GM12875 (cell line): Measurements from ENCODE around the gene TBC1D26.
"Not testable (repeated sequence)": the region's sequence is repeated elsewhere in the genome, so short reads cannot be mapped to it uniquely, and the experiment has no call there.

Experiments used
- H3K4me3 ChIP-seq: one replicate; pipeline ENCODE4 v1.5.1; 2011; ENCODE audit warnings: low read depth, low read length, control low read depth
- TF ChIP-seq, protein P1 (sequence below): IDR thresholded peaks from 2 replicates; pipeline ENCODE4 v1.5.1; 2011; ENCODE audit warnings: low read depth, mild to moderate bottlenecking, control low read depth, inconsistent platforms, low read length, moderate library complexity, borderline replicate concordance; ENCODE audit not compliant: insufficient read depth

TBC1D26 gene

DNA sequence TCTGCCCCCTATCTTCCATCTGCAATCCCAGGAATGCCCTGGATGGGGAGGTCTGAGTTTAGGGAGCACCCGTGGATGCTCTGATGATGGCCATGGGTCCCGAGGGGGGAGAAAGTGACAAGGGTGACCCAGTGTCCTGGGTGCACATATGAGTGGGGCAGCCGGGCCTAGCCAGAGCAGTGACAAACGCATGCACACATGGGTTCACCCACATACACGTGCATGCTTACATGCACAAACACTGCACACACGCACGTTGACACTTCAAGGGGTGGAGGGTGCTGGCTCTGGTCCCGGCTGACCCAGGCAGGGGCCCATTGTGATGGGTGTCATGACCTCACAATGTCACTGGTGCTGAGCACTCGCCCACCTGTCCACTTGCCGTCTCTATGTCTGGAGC lies at the start of gene TBC1D26:
Gene TBC1D26, plus strand, starts transcription at position 384 of the 400 bp plus-strand sequence. CDS start 3,066 bp downstream, outside the sequence.
- not testable (repeated sequence) for H3K4me3 ChIP-seq

DNA sequence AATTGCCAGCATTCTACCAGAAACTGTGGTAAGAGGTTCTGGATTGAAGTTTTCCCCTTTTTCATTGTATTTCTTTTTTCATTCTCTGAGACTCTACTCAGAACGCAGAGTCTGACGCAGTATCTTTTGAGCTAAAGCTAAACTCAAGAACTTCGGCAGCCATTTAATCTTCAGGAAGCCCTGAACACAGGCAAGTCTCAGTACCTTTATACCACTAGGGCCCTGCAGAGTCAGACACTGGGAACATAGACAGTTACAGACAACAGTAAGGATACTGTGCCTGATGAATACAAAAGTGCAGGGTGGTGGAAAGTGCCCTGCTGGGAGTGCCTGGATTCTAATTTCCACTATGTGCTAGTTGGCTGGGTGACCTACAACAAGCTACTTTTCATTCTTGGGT lies 48.9 kb upstream of the TBC1D26 start:
- H3K4me3 ChIP-seq: peak overlapping the region; percentile 66

DNA sequence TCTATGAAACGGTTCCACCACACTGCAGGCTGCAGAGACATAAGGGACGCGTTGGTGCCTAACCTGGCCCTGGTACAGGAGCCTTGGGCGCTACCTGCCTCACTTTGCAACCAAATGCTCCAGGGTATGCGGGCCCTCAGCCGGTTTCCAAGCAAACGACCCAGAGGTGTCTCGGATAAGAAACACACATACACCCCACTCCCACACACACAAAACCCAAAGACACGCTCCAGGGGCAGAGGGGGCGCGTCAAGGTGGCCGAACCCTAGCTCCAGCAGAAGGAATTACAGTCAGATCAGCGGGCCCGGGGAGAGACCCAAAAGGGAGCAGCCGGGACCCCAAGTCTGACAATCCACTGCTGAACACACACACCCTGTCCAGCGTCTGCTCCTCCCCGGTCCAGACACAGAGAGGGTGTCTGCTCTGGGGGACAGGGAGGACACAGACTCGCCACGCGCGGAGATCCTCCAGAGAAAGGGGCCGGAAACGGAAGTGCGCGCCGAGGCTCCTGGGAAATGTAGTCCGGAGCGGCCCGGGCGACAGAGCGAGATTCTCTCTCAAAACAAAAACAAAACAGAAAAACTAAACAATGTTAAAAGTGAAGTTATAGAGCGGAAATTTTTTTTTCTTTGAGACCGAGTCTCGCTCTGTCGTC lies 48.1 kb upstream of the TBC1D26 start, which contains the start of gene TRIM16:
Gene TRIM16, minus strand, starts transcription at position 488 of the 655 bp plus-strand sequence. CDS start 32,702 bp downstream, outside the sequence.
- H3K4me3 ChIP-seq: peak within 1 kb of the TSS; percentile 66
- TF ChIP-seq, protein P1, sequence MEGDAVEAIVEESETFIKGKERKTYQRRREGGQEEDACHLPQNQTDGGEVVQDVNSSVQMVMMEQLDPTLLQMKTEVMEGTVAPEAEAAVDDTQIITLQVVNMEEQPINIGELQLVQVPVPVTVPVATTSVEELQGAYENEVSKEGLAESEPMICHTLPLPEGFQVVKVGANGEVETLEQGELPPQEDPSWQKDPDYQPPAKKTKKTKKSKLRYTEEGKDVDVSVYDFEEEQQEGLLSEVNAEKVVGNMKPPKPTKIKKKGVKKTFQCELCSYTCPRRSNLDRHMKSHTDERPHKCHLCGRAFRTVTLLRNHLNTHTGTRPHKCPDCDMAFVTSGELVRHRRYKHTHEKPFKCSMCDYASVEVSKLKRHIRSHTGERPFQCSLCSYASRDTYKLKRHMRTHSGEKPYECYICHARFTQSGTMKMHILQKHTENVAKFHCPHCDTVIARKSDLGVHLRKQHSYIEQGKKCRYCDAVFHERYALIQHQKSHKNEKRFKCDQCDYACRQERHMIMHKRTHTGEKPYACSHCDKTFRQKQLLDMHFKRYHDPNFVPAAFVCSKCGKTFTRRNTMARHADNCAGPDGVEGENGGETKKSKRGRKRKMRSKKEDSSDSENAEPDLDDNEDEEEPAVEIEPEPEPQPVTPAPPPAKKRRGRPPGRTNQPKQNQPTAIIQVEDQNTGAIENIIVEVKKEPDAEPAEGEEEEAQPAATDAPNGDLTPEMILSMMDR: peak; percentile 6; the same call in 1 of the 2 replicates

DNA sequence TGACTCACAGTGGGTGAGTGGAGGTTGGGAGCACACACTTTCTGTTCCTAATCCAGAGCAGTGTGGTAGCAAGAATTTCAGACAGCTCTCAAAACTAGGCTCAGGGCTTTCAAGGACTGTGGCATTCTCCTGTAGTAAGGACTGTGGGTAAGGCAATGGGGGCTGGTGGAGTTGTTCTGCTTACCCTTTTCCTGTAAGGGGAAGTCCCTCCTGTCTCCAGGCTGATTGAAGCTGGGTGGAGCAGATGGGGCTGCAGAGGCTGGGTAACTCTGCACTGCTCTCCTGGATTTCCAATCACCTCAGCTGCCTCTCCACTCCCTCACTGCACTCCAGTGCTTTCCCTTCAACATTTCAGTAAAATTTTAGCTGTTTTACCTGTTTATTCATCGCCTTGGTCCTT lies 44.6 kb upstream of the TBC1D26 start:
- not testable (repeated sequence) for H3K4me3 ChIP-seq

DNA sequence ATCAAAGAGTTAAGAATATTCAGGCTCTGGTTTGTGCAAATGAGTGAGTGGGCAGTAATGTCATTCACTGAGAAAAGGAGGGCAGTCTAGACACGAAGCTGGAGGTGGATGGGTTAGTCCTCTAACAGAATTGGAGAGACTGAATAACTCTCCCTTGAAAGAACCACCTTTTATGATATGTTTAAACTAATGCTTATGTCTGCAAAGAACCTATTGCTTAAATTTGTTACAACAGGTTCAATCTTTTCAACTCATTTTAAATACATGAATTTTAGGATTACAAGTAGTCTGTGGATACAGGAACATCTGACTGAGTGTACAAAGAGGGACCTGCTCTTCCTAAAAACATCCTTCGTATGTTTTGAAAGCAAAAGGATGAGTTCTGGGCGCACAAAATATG lies 33.1 kb upstream of the TBC1D26 start:
- H3K4me3 ChIP-seq: peak overlapping the region; percentile 60

DNA sequence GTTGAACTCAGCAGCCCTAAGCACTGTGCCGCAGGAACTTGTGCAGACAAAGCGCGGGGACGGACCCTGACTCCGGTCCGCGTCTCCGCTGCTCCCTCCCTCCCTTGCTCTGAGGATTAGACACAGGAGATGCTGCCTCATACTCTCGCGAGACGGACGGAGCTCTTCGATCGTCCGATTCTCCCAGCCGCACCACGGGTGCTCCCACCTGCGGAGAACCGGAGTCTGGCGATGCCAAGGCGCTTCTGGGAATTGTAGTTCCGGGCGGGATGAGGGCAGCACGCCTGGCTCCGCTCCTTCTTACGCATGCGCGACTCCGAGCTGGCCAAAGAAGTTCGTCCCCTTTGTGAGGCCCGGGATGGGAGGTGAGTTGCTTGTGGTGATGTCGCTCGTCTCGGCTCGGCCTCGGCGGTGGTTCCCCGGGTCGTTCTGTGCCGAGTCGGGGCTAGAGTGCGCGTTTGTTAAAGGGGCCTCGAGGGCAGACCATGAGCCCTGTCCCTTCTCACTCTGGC lies 32.6 kb upstream of the TBC1D26 start, which contains the start of gene ZNF286A:
Gene ZNF286A, plus strand, starts transcription at position 340 of the 512 bp plus-strand sequence. CDS start 578 bp downstream, outside the sequence.
- peak within 1 kb of the TSS; percentile 60 for H3K4me3 ChIP-seq

DNA sequence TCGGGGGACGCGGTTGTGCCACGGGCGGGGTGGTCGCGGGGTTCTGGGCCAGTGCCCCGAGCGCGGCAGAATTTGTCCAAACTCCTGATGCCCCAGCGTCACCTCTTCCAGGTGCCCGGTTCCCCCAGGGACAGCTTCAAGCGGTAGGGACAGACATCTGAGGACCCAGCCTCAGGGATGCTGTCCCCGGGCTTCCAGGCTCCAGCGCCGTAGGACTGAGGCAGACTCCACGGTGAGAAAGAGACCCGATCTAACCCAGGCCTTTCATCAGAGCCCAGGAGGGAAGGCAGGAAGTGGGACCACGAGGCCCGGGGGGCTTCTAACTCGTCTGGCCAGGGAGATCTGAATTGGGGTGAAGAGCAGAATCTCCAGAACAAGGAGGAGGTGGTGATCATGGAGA lies 32.1 kb upstream of the TBC1D26 start:
- peak overlapping the region; percentile 60 for H3K4me3 ChIP-seq

DNA sequence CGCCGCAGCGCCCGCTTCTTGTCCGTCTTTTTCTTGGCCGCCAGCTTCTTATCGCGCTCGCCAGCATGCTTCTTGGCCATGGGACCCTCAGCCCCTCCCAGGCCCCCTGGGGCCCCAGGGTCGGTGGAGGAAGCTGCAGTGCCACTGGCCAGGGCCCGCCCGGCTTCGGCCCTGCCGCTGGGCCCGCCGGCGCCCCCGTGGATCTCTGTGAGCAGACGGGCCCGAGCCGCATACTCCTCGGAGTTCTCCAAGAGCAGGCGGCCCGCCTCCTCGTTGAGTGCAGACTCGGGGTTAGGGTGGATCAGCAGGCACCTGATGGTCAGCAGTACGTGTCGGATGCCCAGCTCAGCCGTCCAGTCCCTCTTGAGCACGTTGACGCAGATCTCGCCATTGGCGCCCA lies 27.8 kb upstream of the TBC1D26 start:
- not testable (repeated sequence) for H3K4me3 ChIP-seq

DNA sequence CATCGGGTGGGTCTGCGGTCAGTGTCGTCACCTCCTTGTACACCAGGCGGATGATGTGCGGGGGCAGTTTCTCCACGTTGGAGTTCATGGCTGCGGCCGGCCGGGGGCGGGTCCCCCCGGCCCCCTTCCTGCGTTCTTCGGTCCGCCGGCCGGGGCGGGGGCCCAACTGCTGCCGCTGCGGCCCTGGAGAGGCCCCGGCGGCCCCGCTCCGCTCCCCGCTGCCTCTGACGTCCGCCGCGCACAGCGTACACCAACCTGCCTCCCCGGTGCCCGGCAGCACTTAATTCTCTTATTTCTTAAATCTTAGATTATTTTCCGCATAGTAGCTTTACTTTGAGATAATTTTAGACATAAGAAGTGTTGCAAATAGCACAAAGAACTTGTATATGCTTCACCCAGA lies 27.3 kb upstream of the TBC1D26 start:
- H3K4me3 ChIP-seq: not testable (repeated sequence)

DNA sequence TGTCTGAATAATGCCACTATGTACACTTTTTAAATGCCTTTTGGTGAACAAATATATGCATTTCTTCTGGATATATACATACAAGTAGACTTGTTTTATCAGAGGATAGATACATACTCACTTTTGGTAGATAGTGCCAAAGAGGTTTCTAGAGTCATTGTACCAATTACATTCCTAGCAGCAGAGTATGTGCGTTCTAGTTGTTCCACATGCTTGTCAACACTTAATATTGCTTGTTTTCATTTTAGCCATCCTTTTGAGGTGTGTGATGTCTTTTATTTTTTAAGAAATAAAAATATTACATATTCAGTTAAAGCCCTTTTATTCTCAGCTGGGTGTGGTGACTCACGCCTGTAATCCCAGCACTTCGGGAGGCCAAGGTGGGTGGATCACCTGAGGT lies 23.2 kb upstream of the TBC1D26 start:
- H3K4me3 ChIP-seq: not testable (repeated sequence)

DNA sequence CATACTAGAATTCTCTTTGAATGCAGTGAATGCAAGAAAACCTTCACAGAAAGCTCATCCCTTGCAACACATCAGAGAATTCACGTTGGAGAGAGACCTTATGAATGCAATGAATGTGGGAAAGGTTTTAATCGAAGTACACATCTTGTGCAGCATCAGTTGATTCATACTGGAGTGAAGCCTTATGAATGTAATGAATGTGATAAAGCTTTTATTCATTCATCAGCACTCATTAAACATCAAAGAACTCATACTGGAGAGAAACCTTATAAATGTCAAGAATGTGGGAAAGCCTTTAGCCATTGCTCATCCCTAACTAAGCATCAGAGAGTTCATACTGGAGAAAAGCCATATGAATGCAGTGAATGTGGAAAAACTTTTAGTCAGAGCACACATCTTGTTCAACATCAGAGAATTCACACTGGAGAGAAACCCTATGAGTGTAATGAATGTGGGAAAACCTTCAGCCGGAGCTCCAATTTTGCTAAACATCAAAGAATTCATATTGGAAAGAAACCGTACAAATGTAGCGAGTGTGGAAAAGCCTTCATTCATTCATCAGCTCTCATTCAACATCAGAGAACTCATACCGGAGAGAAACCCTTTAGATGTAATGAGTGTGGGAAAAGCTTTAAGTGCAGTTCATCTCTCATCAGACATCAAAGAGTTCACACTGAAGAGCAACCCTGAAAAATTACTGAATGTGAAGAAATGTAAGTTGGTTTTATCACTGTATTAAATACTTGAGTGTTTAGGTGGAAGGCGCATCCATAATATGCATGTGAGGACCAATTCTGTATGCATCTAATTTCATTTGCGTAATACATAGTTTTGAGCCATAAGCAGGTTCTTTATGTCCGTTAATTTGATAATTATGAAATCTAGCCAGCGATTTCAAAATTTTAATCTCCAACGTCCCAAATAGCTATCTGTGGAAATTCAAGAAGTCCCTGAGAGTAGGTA lies 15.2 kb upstream of the TBC1D26 start:
- not testable (repeated sequence) for H3K4me3 ChIP-seq

DNA sequence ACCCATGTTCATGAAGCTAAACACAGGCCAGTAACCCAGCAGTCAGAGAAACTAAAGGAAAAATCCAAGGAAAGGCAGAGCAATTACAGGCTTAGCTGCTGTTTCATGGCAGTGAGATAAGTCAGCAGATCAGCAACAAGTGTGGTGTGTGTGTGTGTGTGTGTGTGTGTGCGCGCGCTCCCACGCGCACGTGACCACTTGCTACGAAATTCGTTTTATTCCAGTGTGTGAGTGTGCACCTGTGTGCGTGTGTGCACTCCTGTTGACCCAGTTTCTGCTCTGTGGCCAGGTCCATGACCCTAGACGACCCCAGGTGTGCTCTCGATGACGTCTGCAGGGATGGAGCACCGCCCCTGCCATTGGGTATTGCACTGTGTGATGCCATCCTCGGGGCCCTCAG lies 1.5 kb upstream of the TBC1D26 start:
- H3K4me3 ChIP-seq: not testable (repeated sequence)

DNA sequence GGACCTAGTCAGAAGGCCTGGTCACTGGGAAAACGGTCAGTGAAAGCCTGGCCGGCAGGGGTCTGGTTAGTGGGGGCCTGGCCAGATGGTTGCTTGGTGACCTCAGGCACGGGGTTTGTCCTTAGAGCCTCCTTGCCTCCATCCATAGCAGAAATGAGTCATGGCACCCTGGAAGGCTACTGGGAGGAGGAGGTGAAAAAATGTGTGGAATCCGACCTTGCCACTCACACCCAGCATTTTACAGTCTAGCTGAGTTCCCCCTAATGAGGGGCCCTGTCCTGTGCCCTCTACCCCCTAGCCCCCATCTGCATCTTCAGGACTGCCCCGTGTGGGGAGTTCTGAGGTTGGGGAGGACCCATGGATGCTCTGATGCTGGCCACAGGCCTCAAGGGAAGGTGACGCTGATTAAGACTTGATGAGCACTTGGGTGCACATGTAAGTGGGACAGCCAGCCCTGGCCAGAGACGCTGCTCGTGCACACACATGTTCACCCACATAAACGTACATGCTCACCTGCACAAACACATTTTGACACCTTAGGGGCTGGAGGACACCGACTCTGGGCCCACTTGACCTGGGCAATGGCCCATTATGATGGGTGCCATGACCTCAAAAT lies 1.2 kb downstream of the TBC1D26 start:
- H3K4me3 ChIP-seq: not testable (repeated sequence)

DNA sequence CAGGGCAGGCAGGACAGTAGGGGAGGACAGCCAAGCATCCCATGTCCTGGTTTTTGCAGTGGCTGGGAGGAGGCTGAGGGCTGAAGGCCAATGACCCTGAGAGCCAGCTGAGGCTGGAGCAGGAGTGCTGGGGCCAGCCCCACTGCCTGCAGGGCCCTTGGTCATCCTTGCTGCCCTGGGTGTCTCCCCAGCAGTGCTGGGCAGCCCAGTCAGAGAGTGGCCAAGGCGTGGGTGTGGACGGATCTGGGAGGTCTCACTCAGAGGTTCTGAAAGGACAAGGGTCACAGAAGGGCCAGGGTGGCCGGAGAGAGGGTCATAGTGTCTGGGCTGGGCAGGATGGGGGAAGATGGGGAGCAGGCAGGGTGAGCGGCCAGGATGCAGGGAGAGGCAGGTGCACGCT lies 4.5 kb downstream of the TBC1D26 start:
- H3K4me3 ChIP-seq: not testable (repeated sequence)
